Measurements from ENCODE around the gene NUDT21.

GRCh38 chr16:56409195-56409594 is 41.9 kb downstream of the NUDT21 start:
- TF ChIP-seq CTCF (conservative IDR thresholded peaks at IDR 0.05) (no peak), ZFX (IDR thresholded peaks at IDR 0.05) (no peak)
